ENCODE measurements around the gene SCCPDH. TPM values are rescaled to one million over a fixed set of nuclear protein-coding genes. Genes with fewer than 3 reads are reported as not detected.
A peak's percentile ranks its signal among the peaks of the same experiment; 100 is the strongest.
"Not testable (repeated sequence)": the region's sequence is repeated elsewhere in the genome, so short reads cannot be mapped to it uniquely, and the experiment has no call there.

The SCCPDH gene
- total and polyA plus RNA-seq, 5 experiments from 2014 or later, result 11.3 to 36.8 (median 31.3) TPM

DNA sequence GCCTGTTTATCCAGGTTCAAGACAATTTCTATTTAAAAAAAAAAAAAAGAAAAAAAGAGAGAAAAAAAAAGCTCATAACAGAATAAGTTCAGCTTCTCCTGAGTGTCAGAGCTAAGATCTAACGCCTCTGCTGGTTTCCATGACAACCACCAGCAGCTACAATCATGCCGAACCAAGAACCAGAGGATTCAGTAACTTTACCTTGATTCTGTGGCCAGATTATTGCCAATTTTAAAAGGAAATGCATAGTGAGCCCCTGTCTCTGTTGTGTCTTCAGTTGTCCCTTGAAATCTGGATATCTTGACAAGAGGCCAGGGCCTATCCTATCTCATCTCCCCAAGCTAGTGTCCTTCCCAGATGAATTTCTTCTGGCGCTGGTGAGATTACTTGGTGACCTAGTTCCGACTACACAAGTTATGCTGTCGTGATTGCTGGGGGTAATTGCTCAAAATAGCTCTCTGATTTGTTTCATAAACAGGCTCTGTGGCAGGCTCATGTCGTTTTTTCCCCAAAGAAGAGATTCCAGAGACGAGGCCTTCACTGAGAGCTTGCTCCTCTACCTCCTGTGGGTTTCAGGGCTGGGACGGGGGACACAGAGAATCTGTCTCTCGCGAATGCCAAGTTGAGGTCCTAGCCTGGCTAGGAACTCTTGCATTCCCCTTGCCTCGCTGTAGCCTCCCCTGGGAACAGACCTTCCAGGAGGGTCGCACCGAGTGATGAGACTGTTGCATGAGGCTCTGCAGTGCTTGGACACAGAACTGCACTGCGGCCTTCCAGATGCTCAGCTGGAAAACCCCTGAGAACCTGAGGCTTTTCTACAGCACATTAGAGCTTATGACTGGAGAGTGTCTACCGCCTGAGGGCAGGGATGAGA lies 32.4 kb upstream of the SCCPDH start:
- ATAC-seq (no peak), DNase-seq (no peak)
- Mint-ChIP-seq H3K27me3 (peaks cover 0 to 2% (median 0%) of the 10 kb centered on the region in 5 donors), H3K27ac (peak overlapping the region in 4 of 10 donors; percentile 9 to 69 (median 34)), H3K9me3 (peaks cover 0 to 10% (median 0%) of the 10 kb centered on the region in 9 donors), H3K36me3 (no peaks in the 10 kb centered on the region), H3K4me3 (no peak overlapping the region), H3K4me1 (peaks cover 0 to 3% (median 1%) of the 10 kb centered on the region in 4 donors)
- POLR2A ChIA-PET, result no interaction called here

DNA sequence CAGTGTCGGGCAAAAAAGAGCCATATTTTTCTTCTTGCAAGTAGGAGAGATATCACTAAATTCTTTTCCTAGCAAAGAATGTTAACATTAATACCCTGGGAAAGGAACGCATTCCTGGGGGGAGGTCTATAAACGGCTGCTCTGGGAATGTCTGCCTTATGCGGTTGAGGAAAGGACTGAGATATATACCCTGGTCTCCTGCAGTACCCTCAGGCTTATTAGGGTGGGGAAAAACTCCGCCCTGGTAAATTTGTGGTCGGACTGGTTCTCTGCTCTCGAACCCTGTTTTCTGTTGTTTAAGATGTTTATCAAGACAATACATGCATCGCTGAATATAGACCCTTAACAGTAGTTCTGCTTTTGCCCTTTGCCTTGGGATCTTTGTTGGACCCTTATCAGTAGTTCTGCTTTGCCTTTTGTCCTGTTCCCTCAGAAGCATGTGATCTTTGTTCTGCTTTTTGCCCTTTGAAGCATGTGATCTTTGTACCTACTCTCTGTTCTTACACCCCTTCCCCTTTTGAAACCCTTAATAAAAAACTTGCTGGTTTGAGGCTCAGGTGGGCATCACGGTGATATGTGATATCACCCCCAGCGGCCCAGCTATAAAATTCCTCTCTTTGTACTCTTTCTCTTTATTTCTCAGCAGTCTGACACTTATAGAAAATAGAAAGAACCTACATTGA lies 29.9 kb upstream of the SCCPDH start:
- Mint-ChIP-seq H3K4me1 (peaks cover 5 to 10% (median 8%) of the 10 kb centered on the region in 4 donors), H3K27ac (peak overlapping the region in 3 of 10 donors; percentile 3 to 23 (median 7))
- POLR2A ChIA-PET, H3K9me3 Mint-ChIP-seq, H3K27me3 Mint-ChIP-seq, H3K36me3 Mint-ChIP-seq, ATAC-seq, DNase-seq, H3K4me3 Mint-ChIP-seq: not testable (repeated sequence)

DNA sequence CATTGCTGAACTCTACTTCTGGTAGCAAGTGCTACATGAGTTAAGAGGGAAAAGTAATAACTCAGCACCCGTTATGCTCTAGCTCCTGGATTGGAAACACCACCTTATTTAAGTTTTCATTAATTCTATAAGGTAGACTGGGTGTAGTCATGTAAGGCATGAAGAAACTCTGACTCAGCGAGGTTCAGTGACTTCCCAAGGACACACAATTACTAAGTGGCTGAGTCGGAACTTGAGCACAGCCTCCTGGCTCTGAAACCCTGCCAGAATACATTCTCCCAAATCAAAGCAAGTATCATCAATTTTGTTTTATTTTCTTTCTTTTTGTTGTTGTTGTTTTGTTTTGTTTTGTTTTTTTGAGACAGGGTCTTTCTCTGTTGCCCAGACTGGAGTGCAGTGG lies 29.1 kb upstream of the SCCPDH start:
- no peak for ATAC-seq
- peaks cover 3 to 12% (median 9%) of the 10 kb centered on the region in 4 donors for H3K4me1 Mint-ChIP-seq
- no peaks in the 10 kb centered on the region for H3K27me3 Mint-ChIP-seq
- no peaks in the 10 kb centered on the region for H3K36me3 Mint-ChIP-seq
- no peak overlapping the region for H3K27ac Mint-ChIP-seq
- peaks cover 0 to 10% (median 0%) of the 10 kb centered on the region in 9 donors for H3K9me3 Mint-ChIP-seq
- POLR2A ChIA-PET, result no interaction called here
- no peak overlapping the region for H3K4me3 Mint-ChIP-seq
- no peak for DNase-seq

DNA sequence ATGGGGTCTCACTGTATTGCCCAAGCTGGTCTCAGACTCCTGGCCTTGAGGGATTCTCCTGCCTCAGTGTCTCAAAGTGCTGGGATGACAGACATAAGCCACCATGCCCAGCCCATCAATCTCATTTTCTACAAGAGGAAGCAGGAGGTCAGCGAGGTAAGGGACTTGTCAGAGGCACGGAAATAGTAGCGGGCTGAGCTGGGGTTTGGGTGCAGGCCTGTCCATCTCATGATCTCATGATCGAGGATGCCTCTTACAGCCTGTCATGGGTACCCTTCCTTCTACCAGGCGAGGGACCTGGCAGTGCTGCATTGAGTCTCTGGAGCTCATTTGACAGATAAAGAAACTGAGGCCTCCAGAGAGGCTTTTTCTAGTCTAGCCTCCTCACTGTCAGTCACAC lies 28.5 kb upstream of the SCCPDH start:
- Mint-ChIP-seq H3K4me1 (peaks cover 3 to 12% (median 9%) of the 10 kb centered on the region in 4 donors), H3K4me3 (no peak overlapping the region), H3K36me3 (no peaks in the 10 kb centered on the region), H3K27ac (no peak overlapping the region), H3K9me3 (peaks cover 0 to 10% (median 0%) of the 10 kb centered on the region in 9 donors), H3K27me3 (no peaks in the 10 kb centered on the region)
- DNase-seq (no peak), ATAC-seq (no peak)
- POLR2A ChIA-PET, result no interaction called here

DNA sequence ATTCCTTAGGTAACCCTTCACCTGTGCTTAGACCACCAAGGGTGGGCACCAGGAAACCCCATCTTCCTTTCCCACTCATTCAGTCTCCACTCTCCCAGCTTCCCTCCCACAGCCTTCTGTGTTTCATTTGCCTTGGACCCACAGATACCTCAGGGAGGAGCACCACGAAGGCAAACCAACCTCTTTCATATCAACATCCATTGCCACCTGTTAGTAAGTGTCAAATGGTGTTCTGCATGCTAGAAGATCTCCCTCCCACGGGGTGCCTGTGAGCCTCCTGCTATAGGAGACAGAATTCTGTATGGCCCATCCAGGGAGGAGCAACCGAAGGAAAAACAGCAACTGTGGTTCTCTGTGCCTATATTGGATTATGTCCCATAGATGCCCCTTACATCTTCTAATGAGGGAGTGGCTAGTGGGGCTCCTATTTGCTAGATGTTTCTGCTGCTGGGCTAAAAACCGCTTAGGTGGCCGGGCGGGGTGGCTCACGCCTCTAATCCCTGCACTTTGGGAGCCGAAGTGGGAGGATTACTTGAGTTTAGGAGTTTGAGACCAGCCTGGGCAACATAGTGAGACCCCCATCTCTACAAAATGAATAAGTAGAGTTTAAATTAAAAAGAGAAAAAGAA lies 25.6 kb upstream of the SCCPDH start:
- no peak for DNase-seq
- POLR2A ChIA-PET, result no interaction called here
- H3K27ac Mint-ChIP-seq, result peak overlapping the region in 7 of 10 donors; percentile 15 to 79 (median 44)
- peaks cover 3 to 12% (median 8%) of the 10 kb centered on the region in 4 donors for H3K4me1 Mint-ChIP-seq
- peak overlapping the region; percentile 50 to 88 (median 80) for H3K4me3 Mint-ChIP-seq
- H3K36me3 Mint-ChIP-seq, result no peaks in the 10 kb centered on the region
- no peak for ATAC-seq
- H3K27me3 Mint-ChIP-seq, result peaks cover 0 to 3% (median under 1%) of the 10 kb centered on the region in 5 donors
- peaks cover 0 to 7% (median 0%) of the 10 kb centered on the region in 9 donors for H3K9me3 Mint-ChIP-seq

DNA sequence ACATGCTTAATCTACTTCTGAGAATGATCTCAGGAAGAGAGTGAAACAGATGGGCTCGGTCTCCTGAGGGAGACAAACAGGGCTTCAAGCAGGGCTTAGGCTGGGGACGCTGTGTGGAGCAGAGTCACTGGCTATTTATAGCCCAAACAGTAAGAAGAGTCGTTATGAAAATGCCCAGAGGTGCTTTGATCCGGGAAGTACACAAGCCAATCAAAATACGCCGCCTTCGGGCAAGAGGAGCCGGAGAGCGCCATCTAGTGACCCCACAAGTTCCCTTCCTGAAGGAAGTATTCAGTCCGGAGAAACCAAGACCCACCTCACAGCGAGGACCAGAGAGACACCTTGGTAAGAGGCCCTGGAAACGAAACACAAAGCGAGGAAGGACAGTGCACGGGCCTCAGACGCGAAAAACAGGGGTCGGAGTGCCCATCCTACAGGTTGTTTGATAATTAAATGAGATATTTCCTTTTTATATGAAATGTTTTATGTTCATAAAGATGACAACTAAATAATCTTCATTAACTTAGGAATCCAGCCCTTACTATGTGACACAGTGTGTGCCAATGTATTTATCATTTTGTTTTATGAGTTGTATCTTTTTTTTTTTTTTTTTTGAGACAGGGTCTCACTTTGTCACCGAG lies 25.0 kb upstream of the SCCPDH start:
- peaks cover 0 to 7% (median 0%) of the 10 kb centered on the region in 9 donors for H3K9me3 Mint-ChIP-seq
- no peaks in the 10 kb centered on the region for H3K36me3 Mint-ChIP-seq
- POLR2A ChIA-PET, result interaction anchor here (0.8 kb wide), 1 partner anchor 492 kb away, joined by 9 read pairs; no protein-coding TSS in a partner anchor
- H3K27ac Mint-ChIP-seq, result peak overlapping the region in 9 of 10 donors; percentile 2 to 79 (median 44)
- H3K27me3 Mint-ChIP-seq, result peaks cover 0 to 3% (median 1%) of the 10 kb centered on the region in 5 donors
- ATAC-seq (peak; percentile 93 to 95), DNase-seq (peak; percentile 61 to 89 (median 74))
- peak overlapping the region; percentile 50 to 88 (median 80) for H3K4me3 Mint-ChIP-seq
- peaks cover 3 to 12% (median 9%) of the 10 kb centered on the region in 4 donors for H3K4me1 Mint-ChIP-seq

DNA sequence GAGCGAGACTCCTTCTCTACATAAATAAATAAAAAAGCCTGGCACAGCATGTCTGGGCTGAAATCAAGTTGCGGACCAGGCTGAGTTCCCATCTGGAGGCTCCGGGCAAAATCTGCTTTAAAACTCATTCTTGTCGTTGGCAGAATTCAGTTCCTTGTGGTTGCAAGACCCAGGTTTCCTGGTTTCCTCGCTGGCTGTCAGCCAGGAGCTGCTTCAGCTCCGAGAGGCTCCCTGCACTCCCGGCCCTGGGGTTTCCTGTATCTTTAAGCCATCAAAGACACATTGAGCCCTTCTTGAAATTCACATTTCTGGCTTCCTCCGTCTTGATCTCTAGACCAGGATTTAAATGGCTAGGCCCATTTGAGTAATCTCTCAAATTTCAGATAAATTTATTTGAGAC lies 20.6 kb upstream of the SCCPDH start:
- DNase-seq (no peak), ATAC-seq (no peak)
- POLR2A ChIA-PET, result no interaction called here
- Mint-ChIP-seq H3K4me1 (peaks cover 5 to 15% (median 10%) of the 10 kb centered on the region in 4 donors), H3K9me3 (no peaks in the 10 kb centered on the region), H3K4me3 (no peak overlapping the region), H3K27me3 (peaks cover 0 to 3% (median 1%) of the 10 kb centered on the region in 5 donors), H3K36me3 (no peaks in the 10 kb centered on the region), H3K27ac (no peak overlapping the region)

DNA sequence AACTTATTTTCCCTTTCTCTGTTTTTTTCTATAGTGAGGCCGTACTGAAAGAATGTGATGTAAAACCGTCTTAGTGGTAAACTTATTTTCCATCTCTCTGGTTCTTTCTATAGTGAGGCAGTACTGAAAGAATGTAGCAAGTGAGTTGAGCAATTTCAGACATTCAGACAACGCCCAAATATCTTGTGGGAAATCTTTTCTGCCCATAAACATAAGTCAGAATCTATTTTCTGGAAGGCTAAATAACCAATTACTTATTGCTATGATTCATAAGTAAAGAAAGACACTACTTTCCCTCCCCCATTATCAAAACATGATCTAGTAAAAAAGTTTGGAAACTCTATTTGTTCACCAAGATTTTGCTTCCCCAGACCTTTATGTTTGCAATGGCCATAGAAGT lies 18.8 kb upstream of the SCCPDH start:
- DNase-seq (no peak), ATAC-seq (no peak)
- H3K4me3 Mint-ChIP-seq, result no peak overlapping the region
- H3K36me3 Mint-ChIP-seq, result peaks cover 0 to 7% (median 0%) of the 10 kb centered on the region in 3 donors
- peaks cover 0 to 7% (median 0%) of the 10 kb centered on the region in 9 donors for H3K9me3 Mint-ChIP-seq
- no peak overlapping the region for H3K27ac Mint-ChIP-seq
- peaks cover 0 to 6% (median 1%) of the 10 kb centered on the region in 5 donors for H3K27me3 Mint-ChIP-seq
- H3K4me1 Mint-ChIP-seq, result peaks cover 4 to 9% (median 5%) of the 10 kb centered on the region in 4 donors
- POLR2A ChIA-PET, result no interaction called here

DNA sequence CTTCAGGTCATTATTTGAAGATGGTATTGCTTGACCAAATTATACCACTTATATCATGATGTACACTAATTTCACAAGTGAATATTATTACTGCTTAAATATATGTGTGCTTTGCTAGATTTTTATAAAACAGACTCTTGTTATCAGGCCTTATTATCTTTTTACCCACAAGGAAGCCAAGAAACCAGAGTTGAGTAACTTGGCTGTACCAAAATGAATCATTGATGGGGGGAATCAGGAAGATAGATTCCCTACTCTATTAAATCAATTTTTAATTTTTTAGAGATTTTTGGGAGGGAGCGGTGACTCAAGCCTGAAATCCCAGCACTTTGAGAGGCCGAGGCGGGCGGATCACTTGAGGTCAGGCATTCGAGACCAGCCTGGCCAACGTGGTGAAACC lies 16.0 kb upstream of the SCCPDH start:
- ATAC-seq, result no peak
- Mint-ChIP-seq H3K4me3 (no peak overlapping the region), H3K9me3 (peaks cover 0 to 9% (median 0%) of the 10 kb centered on the region in 9 donors), H3K27ac (no peak overlapping the region), H3K27me3 (peaks cover 5 to 14% (median 6%) of the 10 kb centered on the region in 5 donors), H3K4me1 (peaks cover 4 to 9% (median 5%) of the 10 kb centered on the region in 4 donors), H3K36me3 (peaks cover 0 to 7% (median 0%) of the 10 kb centered on the region in 3 donors)
- POLR2A ChIA-PET, result no interaction called here
- DNase-seq, result no peak

DNA sequence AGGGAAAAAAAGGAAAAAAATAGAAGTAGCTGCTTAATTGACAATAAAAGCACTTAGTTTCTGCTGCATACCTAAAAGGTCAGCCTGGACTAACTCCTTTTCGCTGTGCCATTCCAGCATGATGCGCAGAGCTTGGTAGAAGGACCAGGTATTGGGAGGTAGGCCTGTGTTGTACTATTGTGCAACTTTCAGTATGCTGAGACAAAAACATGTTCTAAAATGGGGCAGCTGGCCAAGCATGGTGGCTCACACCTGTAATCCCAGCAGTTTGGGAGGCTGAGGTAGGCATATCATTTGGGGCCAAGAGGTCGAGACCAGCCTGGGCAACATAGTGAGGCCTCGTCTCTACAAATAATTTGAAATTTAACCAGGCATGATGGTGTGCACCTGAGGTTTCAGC lies 15.0 kb upstream of the SCCPDH start:
- Mint-ChIP-seq H3K4me3 (no peak overlapping the region), H3K36me3 (peaks cover 0 to 7% (median 0%) of the 10 kb centered on the region in 3 donors), H3K4me1 (peaks cover 3 to 9% (median 5%) of the 10 kb centered on the region in 4 donors), H3K27ac (no peak overlapping the region), H3K9me3 (peaks cover 0 to 9% (median 0%) of the 10 kb centered on the region in 9 donors), H3K27me3 (peaks cover 1 to 14% (median 6%) of the 10 kb centered on the region in 5 donors)
- DNase-seq (no peak), ATAC-seq (no peak)
- POLR2A ChIA-PET, result no interaction called here

DNA sequence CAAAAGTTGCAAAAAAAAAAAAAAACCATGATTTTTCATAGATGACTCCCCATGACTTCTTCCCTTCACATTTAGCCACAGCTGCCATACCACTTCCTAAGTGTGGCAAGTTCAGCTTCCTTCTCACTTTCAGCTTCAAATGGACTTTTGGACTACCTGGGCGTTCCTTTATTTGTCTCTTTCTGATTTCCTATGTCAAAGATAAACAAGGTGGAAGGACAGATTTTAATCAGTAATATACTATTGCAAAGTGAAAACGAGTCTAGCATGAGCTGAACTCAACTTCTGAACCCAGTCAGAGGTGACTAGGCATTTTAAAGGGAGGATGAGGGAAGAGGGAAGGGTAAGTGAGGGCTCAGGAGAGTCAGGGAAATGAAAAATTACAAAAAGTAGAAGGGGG lies 14.4 kb upstream of the SCCPDH start:
- Mint-ChIP-seq H3K27ac (no peak overlapping the region), H3K4me1 (peaks cover 3 to 9% (median 5%) of the 10 kb centered on the region in 4 donors), H3K4me3 (no peak overlapping the region), H3K27me3 (peaks cover 4 to 14% (median 6%) of the 10 kb centered on the region in 5 donors), H3K9me3 (peaks cover 0 to 9% (median 0%) of the 10 kb centered on the region in 9 donors), H3K36me3 (peaks cover 0 to 7% (median 0%) of the 10 kb centered on the region in 3 donors)
- no peak for DNase-seq
- ATAC-seq, result no peak
- POLR2A ChIA-PET, result no interaction called here

DNA sequence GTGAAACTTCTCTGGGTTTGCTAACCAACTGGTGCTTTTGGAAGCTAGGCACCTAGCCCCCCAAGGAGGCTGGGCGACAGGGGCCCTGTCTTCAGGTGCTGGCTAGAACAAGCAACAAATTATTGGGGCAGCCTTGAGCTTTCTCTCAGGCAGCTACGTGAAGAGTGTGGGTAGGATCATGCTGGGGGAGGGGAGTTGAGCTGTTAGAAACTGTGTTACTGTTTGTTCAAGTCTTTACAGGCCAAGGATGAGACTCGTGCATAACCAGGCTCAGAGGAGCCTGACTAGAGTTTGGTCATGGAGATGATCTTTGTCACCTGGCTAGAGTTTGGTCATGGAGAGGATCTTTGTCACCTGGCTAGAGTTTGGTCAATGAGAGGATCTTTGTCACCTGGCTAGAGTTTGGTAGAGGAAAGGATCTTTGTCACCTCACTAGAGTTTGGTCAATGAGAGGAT lies 12.6 kb upstream of the SCCPDH start:
- Mint-ChIP-seq H3K27ac (no peak overlapping the region), H3K4me1 (peaks cover 3 to 9% (median 5%) of the 10 kb centered on the region in 4 donors), H3K4me3 (no peak overlapping the region), H3K27me3 (peaks cover 4 to 14% (median 6%) of the 10 kb centered on the region in 5 donors), H3K36me3 (peaks cover 0 to 7% (median 0%) of the 10 kb centered on the region in 3 donors), H3K9me3 (peaks cover 0 to 9% (median 0%) of the 10 kb centered on the region in 9 donors)
- POLR2A ChIA-PET, result no interaction called here
- no peak for DNase-seq
- no peak for ATAC-seq

Data from naive thymus-derived CD8-positive, alpha-beta T cell (primary cell).